Activated CD4-positive, alpha-beta T cell treated with anti-CD3 and anti-CD28 coated beads, Interleukin-2, amount 10 ng/mL, durations not matched to agents 24 days and 14 days (primary cell): Measurements from ENCODE around the gene HTR3A. TPM values are rescaled to one million over a fixed set of nuclear protein-coding genes. Genes with fewer than 3 reads are reported as not detected.

ENCODE experiments used
- DNase-seq: peaks from one replicate; pipeline ENCODE4 v3.0.0; 2022
- H3K27ac Mint-ChIP-seq: one replicate; pipeline ENCODE4 v1.8.0; 2022; ENCODE audit warnings: mild to moderate bottlenecking, mixed read lengths
- H3K27me3 Mint-ChIP-seq: one replicate; pipeline ENCODE4 v1.8.0; 2022; ENCODE audit warnings: mixed read lengths
- H3K36me3 Mint-ChIP-seq: one replicate; pipeline ENCODE4 v1.8.0; 2022; ENCODE audit warnings: low read depth, mild to moderate bottlenecking, mixed read lengths
- H3K4me1 Mint-ChIP-seq: one replicate; pipeline ENCODE4 v1.8.0; 2021; ENCODE audit warnings: mixed read lengths
- H3K4me3 Mint-ChIP-seq: one replicate; pipeline ENCODE4 v1.8.0; 2022; ENCODE audit warnings: mild to moderate bottlenecking, moderate library complexity, mixed read lengths
- H3K9me3 Mint-ChIP-seq: one replicate; pipeline ENCODE4 v1.8.0; 2021; ENCODE audit warnings: mixed read lengths
- intact Hi-C: fragments of 100-400 bp; cut with micrococcal nuclease; formaldehyde crosslinking; loops from one replicate; pipeline ENCODE4 v1.15.1; 2023
- total RNA-seq: library from RNA; stranded (reverse); gene quantifications from 2 replicates; pipeline ENCODE4 v1.2.3, GENCODE V29; 2022

HTR3A gene
- total RNA-seq, 1 donor from 2014 or later, result not detected

DNA sequence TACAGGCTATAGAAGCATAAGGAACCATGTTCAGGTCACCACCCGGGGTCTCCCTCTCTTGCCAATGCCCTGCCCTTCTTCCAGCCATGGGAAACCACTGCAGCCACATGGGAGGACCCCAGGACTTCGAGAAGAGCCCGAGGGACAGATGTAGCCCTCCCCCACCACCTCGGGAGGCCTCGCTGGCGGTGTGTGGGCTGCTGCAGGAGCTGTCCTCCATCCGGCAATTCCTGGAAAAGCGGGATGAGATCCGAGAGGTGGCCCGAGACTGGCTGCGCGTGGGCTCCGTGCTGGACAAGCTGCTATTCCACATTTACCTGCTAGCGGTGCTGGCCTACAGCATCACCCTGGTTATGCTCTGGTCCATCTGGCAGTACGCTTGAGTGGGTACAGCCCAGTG lies 14.5 kb downstream of the HTR3A start:
- Mint-ChIP-seq H3K9me3 (no peaks in the 10 kb centered on the region), H3K27me3 (peaks cover 4% of the 10 kb centered on the region), H3K27ac (no peak overlapping the region), H3K4me1 (no peaks in the 10 kb centered on the region), H3K4me3 (no peak overlapping the region), H3K36me3 (no peaks in the 10 kb centered on the region)
- intact Hi-C loops, result no loop called here
- DNase-seq, result no peak

DNA sequence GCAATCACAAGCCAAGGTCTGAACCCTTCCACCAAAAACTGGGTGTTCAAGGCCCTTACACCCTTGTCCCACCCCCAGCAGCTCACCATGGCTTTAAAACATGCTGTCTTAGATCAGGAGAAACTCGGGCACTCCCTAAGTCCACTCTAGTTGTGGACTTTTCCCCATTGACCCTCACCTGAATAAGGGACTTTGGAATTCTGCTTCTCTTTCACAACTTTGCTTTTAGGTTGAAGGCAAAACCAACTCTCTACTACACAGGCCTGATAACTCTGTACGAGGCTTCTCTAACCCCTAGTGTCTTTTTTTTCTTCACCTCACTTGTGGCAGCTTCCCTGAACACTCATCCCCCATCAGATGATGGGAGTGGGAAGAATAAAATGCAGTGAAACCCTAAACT lies 15.0 kb downstream of the HTR3A start:
- H3K27me3 Mint-ChIP-seq, result peaks cover 5% of the 10 kb centered on the region
- no peaks in the 10 kb centered on the region for H3K36me3 Mint-ChIP-seq
- no peak for DNase-seq
- H3K27ac Mint-ChIP-seq, result no peak overlapping the region
- intact Hi-C loops, result no loop called here
- H3K9me3 Mint-ChIP-seq, result no peaks in the 10 kb centered on the region
- H3K4me3 Mint-ChIP-seq, result no peak overlapping the region
- H3K4me1 Mint-ChIP-seq, result peaks cover 2% of the 10 kb centered on the region

DNA sequence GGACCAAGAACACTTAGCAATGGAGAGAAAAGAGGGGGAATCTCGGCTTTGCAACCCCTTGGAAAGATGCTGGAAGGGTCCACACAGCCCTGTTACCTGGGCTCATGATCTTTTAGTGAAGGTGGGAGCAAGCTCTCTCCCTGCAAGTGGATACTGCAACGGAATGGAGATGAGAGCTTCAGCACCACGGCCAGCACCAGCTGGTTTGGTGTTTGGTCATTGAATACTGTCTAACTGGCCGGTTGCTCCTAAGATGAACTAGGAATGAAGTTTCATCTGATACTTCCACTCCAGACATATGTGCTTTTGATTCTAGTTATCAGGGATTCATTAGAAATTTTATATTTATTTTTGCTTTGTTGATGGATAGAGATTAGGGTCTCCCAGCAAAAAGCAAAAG lies 16.3 kb downstream of the HTR3A start:
- intact Hi-C loops, result no loop called here
- DNase-seq, result peak; percentile 74

GRCh38 chr11:113991718-113992458 lies 17.0 kb downstream of the HTR3A start:
- Mint-ChIP-seq H3K27ac (no peak overlapping the region), H3K9me3 (no peaks in the 10 kb centered on the region), H3K27me3 (peaks cover 8% of the 10 kb centered on the region), H3K4me3 (no peak overlapping the region), H3K4me1 (peaks cover 2% of the 10 kb centered on the region), H3K36me3 (no peaks in the 10 kb centered on the region)
- intact Hi-C loops, result no loop called here
- no peak for DNase-seq

More for the DNA sequence above, 16.3 kb downstream of the HTR3A start:
- no peak overlapping the region for H3K4me3 Mint-ChIP-seq
- no peak overlapping the region for H3K27ac Mint-ChIP-seq
- H3K27me3 Mint-ChIP-seq, result peaks cover 8% of the 10 kb centered on the region
- no peaks in the 10 kb centered on the region for H3K36me3 Mint-ChIP-seq
- peaks cover 2% of the 10 kb centered on the region for H3K4me1 Mint-ChIP-seq
- H3K9me3 Mint-ChIP-seq, result no peaks in the 10 kb centered on the region

GRCh38 chr11:113992459-113993110 lies 17.7 kb downstream of the HTR3A start:
- Mint-ChIP-seq H3K4me3 (no peak overlapping the region), H3K27me3 (peaks cover 8% of the 10 kb centered on the region), H3K9me3 (no peaks in the 10 kb centered on the region), H3K4me1 (peaks cover 2% of the 10 kb centered on the region), H3K27ac (no peak overlapping the region), H3K36me3 (no peaks in the 10 kb centered on the region)
- intact Hi-C loops, result no loop called here
- DNase-seq, result no peak

GRCh38 chr11:113994077-113994954 lies 19.4 kb downstream of the HTR3A start:
- peaks cover 2% of the 10 kb centered on the region for H3K4me1 Mint-ChIP-seq
- peak; percentile 80 for DNase-seq
- H3K27me3 Mint-ChIP-seq, result peaks cover 8% of the 10 kb centered on the region
- no peaks in the 10 kb centered on the region for H3K9me3 Mint-ChIP-seq
- H3K27ac Mint-ChIP-seq, result no peak overlapping the region
- H3K36me3 Mint-ChIP-seq, result no peaks in the 10 kb centered on the region
- intact Hi-C loops, result loop anchor here (1.0 kb wide), 1 partner anchor 267 kb away; no protein-coding TSS in a partner anchor
- no peak overlapping the region for H3K4me3 Mint-ChIP-seq

DNA sequence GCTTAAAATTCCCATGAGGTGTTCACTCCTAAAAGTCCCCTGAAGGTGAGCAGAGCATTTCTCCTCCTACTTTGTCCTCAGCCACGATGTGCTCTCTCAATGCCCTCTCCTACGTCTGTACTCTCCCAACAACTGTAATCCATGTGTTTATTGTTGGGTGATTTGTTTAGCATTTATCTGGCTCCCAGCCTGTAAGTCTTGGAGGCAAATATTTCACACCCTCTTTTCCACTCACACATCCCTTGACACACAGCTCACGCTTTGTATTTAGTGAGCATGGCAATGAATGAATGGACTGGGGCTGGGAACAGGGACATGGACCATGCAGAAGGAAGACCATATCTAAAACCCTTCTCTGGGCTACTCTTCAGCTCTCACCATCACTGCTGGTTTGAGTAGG lies 22.6 kb downstream of the HTR3A start:
- Mint-ChIP-seq H3K27ac (no peak overlapping the region), H3K4me3 (no peak overlapping the region)
- intact Hi-C loops, result no loop called here

DNA sequence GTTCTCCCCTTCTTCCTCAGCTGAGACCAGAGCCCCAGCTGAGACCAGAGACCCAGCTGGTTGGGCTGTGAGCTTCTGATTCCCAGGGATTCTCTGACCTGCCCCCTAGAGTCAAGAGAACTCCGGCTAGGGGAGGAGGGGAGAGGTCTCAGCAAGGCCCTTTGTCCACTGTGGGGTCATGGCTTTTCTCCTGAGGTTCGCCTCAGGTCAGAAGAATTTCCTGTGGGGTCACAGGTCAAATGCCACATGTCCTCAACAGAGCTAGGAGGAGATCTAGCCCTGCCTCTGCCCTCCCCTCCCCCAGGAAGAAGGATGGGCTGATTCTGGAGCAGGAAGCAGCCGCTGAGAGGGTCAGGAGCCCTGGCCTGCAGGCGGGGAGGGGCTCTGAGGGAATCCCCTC lies 23.7 kb downstream of the HTR3A start:
- DNase-seq, result no peak
- intact Hi-C loops, result no loop called here
- Mint-ChIP-seq H3K4me1 (peaks cover 2% of the 10 kb centered on the region), H3K27me3 (peaks cover 8% of the 10 kb centered on the region), H3K4me3 (no peak overlapping the region), H3K9me3 (no peaks in the 10 kb centered on the region), H3K36me3 (no peaks in the 10 kb centered on the region), H3K27ac (no peak overlapping the region)

More for the DNA sequence above, 22.6 kb downstream of the HTR3A start:
- no peak for DNase-seq
- H3K4me1 Mint-ChIP-seq, result peaks cover 2% of the 10 kb centered on the region
- no peaks in the 10 kb centered on the region for H3K36me3 Mint-ChIP-seq
- H3K9me3 Mint-ChIP-seq, result no peaks in the 10 kb centered on the region
- peaks cover 8% of the 10 kb centered on the region for H3K27me3 Mint-ChIP-seq

DNA sequence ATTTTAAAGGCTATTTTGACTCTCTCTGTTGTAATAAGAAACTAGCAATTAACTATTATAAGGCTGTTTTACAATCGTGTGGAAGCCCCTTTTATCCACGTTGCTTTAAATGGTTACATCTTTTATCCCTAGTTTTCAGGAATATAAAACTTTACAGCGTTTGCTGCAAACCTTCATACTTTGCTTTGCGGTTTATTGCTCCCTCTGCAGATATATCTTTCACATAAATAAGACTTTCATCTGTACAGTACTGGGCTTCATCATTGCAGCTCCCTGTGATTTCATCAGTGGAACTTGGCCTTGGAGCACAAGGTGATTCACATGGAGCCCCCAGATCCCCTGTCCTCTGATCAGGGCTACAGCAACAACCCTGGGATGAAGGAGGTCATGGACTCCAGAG lies 25.6 kb downstream of the HTR3A start:
- H3K4me3 Mint-ChIP-seq, result no peak overlapping the region
- peaks cover 7% of the 10 kb centered on the region for H3K27me3 Mint-ChIP-seq
- H3K9me3 Mint-ChIP-seq, result no peaks in the 10 kb centered on the region
- H3K27ac Mint-ChIP-seq, result no peak overlapping the region
- H3K4me1 Mint-ChIP-seq, result no peaks in the 10 kb centered on the region
- DNase-seq, result no peak
- intact Hi-C loops, result no loop called here
- no peaks in the 10 kb centered on the region for H3K36me3 Mint-ChIP-seq

DNA sequence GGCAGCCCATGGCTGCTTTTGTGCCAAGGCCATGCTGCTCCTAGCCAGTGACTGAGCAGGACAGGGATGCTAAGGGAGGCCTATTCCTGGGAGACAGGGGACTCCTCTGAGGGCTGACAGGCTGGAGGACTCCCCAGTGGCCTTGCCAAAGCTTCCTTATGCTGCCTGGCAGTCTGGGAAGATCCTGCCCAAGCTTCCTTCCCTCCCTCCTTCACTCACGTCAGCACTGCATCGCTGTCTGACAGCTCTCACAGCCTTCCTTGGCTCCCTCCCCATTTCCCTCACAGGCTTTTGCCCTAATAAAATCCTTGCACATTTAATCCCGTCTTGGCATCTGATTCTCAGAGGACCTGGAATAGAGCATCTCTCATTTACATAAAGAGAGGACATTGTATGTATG lies 26.5 kb downstream of the HTR3A start:
- no peak overlapping the region for H3K4me3 Mint-ChIP-seq

DNA sequence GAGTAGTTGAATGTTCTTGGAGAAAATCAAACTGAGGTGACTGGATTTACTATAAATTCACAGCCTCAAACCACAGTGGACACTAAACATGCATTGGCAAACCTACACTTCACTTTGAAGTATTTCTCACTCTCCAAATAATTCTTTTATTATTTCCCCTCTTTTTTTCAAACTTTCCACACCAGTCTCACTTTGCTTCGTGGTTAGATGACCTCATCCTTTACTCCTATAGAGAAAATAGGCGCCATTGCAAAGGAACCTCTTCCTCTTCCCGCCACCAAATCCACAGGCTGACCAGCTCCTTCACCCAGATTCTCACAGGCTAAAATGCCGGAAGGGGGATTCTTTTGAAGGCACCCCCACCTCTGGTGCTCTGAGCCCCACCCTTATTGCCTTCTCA lies 33.4 kb downstream of the HTR3A start:
- Mint-ChIP-seq H3K27me3 (peaks cover 30% of the 10 kb centered on the region), H3K9me3 (no peaks in the 10 kb centered on the region), H3K27ac (no peak overlapping the region), H3K36me3 (no peaks in the 10 kb centered on the region), H3K4me1 (peaks cover 4% of the 10 kb centered on the region), H3K4me3 (no peak overlapping the region)
- DNase-seq, result no peak
- intact Hi-C loops, result no loop called here

More for the DNA sequence above, 26.5 kb downstream of the HTR3A start:
- Mint-ChIP-seq H3K9me3 (no peaks in the 10 kb centered on the region), H3K27ac (no peak overlapping the region), H3K27me3 (peaks cover 7% of the 10 kb centered on the region), H3K36me3 (no peaks in the 10 kb centered on the region), H3K4me1 (no peaks in the 10 kb centered on the region)
- DNase-seq, result no peak
- intact Hi-C loops, result no loop called here

DNA sequence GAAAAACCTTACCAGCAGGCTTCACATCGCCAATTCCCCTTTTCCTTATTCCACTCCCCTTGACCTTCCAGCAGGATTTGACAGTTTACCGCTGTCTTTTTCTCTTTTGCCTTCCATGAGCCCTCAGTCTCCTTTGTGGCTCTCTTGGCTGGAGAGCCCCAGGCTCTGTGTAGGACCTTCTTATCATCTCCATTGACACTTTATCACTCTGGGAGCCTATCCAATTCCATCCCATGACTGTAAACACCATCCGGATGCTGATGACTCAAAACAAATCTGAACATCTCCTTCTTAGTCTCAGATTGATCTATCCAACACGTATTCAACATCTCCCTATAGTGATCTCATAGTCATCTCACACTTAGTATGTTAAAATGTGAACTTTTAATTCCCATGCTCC lies 36.0 kb downstream of the HTR3A start:
- intact Hi-C loops, result no loop called here
- no peak for DNase-seq
- Mint-ChIP-seq H3K4me1 (peaks cover 4% of the 10 kb centered on the region), H3K9me3 (no peaks in the 10 kb centered on the region), H3K27me3 (peaks cover 28% of the 10 kb centered on the region), H3K4me3 (no peak overlapping the region), H3K27ac (no peak overlapping the region), H3K36me3 (no peaks in the 10 kb centered on the region)

- DNase-seq, result no peak
- H3K4me1 Mint-ChIP-seq, result peaks cover 4% of the 10 kb centered on the region
- no peak overlapping the region for H3K4me3 Mint-ChIP-seq
- intact Hi-C loops, result no loop called here
- H3K27ac Mint-ChIP-seq, result no peak overlapping the region
- peaks cover 28% of the 10 kb centered on the region for H3K27me3 Mint-ChIP-seq
- no peaks in the 10 kb centered on the region for H3K9me3 Mint-ChIP-seq
- no peaks in the 10 kb centered on the region for H3K36me3 Mint-ChIP-seq
These were observed 36.5 kb downstream of the HTR3A start for GRCh38 chr11:114011443-114011842.

DNA sequence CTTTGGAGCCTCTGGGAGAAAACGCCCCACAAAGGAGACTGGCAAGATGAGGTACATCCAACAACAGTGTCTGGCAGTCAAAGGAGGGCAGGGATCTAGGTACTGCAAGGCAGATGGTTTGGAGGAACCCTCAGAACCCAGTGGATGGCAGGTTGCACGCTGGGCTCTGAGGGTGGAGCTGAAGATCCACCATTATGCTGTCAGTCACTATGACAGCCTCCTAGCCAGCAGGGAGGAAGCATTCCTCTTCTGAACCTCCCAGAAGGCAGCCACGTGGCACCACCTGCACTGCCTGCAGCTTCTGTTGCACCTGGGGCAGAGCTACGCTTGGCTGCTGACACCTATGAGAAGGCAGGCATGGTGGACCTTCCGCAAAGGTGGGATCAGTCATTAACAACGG lies 40.2 kb downstream of the HTR3A start:
- DNase-seq, result no peak
- Mint-ChIP-seq H3K27ac (no peak overlapping the region), H3K9me3 (no peaks in the 10 kb centered on the region), H3K4me3 (no peak overlapping the region), H3K36me3 (no peaks in the 10 kb centered on the region), H3K27me3 (peaks cover 15% of the 10 kb centered on the region), H3K4me1 (no peaks in the 10 kb centered on the region)
- intact Hi-C loops, result no loop called here
